ENCODE data around the gene MOAP1. TPM values are rescaled to one million over a fixed set of nuclear protein-coding genes. Genes with fewer than 3 reads are reported as not detected.
A peak's percentile ranks its signal among the peaks of the same experiment; 100 is the strongest.

The MOAP1 gene
- total and polyA plus RNA-seq, 2 of the 8 experiments (the other 6 are each of a cell fraction or from before 2014, with no cell fraction given), result 18.3 to 20.1 TPM

GRCh38 chr14:93206793-93207467, 22.2 kb upstream of the MOAP1 start, which contains the start of the genes GON7 and UBR7 (continued):
- no peak for TF ChIP-seq CHD7 (IDR thresholded peaks at IDR 0.05; ENCODE audit: insufficient replicate concordance, low read length)
- TF ChIP-seq E2F6 (IDR thresholded peaks at IDR 0.05), result peak; percentile 89
- TF ChIP-seq SRF (IDR thresholded peaks at IDR 0.05; ENCODE audit: low read depth, low read length), result 0 out of 2 replicates have a peak, but pooled peaks have one; percentile 2
- TF ChIP-seq ASH2L (IDR thresholded peaks at IDR 0.05; ENCODE audit: low read length), result peak; percentile 76
- TF ChIP-seq CEBPB (IDR thresholded peaks at IDR 0.05; ENCODE audit: low read depth, low read length), result no peak
- TF ChIP-seq JUN (IDR thresholded peaks at IDR 0.05; ENCODE audit: low read depth, low read length), result no peak
- TF ChIP-seq HDAC6 (IDR thresholded peaks at IDR 0.05; ENCODE audit: low read depth, low read length), result no peak
- no peak for TF ChIP-seq RXRA (IDR thresholded peaks at IDR 0.05; ENCODE audit: insufficient read depth, low read depth, low read length)
- peak; percentile 52 to 75 for TF ChIP-seq POLR2A (IDR thresholded peaks at IDR 0.05; ENCODE audit: control extremely low read depth in 1 of 2, low read depth in 2 of 2, low read length in 2 of 2)
